Ascending aorta (tissue), 2 donors: Measurements from ENCODE around the gene RPRM. TPM values are rescaled to one million over a fixed set of nuclear protein-coding genes. Genes with fewer than 3 reads are reported as not detected.
"Not testable (repeated sequence)": the region's sequence is repeated elsewhere in the genome, so short reads cannot be mapped to it uniquely, and the experiment has no call there.

Experiments
- DNase-seq, 2 donors: peaks; one replicate each; pipeline ENCODE4 v3.0.0-alpha.2; 2019; ENCODE audit warnings: low spot score in 2 of 2
- H3K27ac ChIP-seq, 2 donors: fragments of 200-600 bp; sonication (generic); one replicate each; pipeline ENCODE4 v1.5.1; 2016 to 2017; ENCODE audit warnings: mild to moderate bottlenecking in 1 of 2
- H3K27me3 ChIP-seq: fragments of 200-600 bp; sonication (generic); one replicate; pipeline ENCODE4 v1.5.1; 2017
- H3K36me3 ChIP-seq, 2 donors: fragments of 200-600 bp; sonication (generic); one replicate each; pipeline ENCODE4 v1.5.1; 2016
- H3K4me1 ChIP-seq, 2 donors: fragments of 200-600 bp; sonication (generic); one replicate each; pipeline ENCODE4 v1.5.1; 2016 to 2017; ENCODE audit warnings: mild to moderate bottlenecking in 1 of 2
- H3K4me3 ChIP-seq, 2 donors: fragments of 200-600 bp; sonication (generic); one replicate each; pipeline ENCODE4 v1.5.1; 2016 to 2017; ENCODE audit warnings: mild to moderate bottlenecking in 1 of 2
- H3K9me3 ChIP-seq, 2 donors: fragments of 200-600 bp; sonication (generic); one replicate each; pipeline ENCODE4 v1.5.1; 2016
- intact Hi-C: fragments of 100-400 bp; cut with DNase I; formaldehyde crosslinking; loops from one replicate; pipeline ENCODE4 v1.15.1; 2023
- total RNA-seq: library from RNA; depleted of rRNA; stranded (reverse); fragments of >200 nt; gene quantifications from one replicate; pipeline ENCODE4 v1.1.0, GENCODE V29; 2016
- TF ChIP-seq, protein P1 (sequence below), 3 experiments: fragments of 200-600 bp in 2 of 3; fragments of 450-650 bp in 1 of 3; sonication (generic) in 2 of 3; IDR thresholded peaks; one replicate each; pipeline ENCODE4 v1.5.1; 2016 to 2019; ENCODE audit warnings: antibody characterized with exemption in 3 of 3, mild to moderate bottlenecking in 1 of 3, moderate library complexity in 1 of 3

Gene RPRM
- total RNA-seq, 1 donor from 2014 or later, result not detected

DNA sequence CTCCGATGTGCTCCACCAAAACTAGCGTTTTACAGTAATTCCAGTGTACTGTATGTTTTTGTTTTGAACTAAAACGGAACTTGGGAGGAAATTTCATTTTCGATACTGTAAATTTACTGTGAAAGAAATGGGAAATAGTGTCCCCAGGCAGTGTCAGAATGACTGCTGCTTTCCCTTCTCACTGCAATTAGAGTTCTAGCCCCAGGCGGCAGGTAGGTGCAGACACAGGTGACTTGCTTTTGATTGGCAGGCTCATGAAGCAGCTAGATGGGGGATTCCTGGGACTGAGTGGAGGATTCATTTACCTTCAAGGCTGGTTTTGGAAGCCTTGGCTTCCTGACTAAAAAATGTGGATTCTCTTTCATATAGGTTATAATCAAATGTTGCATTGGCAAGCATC is 27.0 kb downstream of the RPRM start:
- H3K4me3 ChIP-seq, result no peak overlapping the region
- no peaks in the 10 kb centered on the region for H3K4me1 ChIP-seq
- no peak overlapping the region for H3K27ac ChIP-seq
- intact Hi-C loops, result no loop called here
- TF ChIP-seq, protein P1, sequence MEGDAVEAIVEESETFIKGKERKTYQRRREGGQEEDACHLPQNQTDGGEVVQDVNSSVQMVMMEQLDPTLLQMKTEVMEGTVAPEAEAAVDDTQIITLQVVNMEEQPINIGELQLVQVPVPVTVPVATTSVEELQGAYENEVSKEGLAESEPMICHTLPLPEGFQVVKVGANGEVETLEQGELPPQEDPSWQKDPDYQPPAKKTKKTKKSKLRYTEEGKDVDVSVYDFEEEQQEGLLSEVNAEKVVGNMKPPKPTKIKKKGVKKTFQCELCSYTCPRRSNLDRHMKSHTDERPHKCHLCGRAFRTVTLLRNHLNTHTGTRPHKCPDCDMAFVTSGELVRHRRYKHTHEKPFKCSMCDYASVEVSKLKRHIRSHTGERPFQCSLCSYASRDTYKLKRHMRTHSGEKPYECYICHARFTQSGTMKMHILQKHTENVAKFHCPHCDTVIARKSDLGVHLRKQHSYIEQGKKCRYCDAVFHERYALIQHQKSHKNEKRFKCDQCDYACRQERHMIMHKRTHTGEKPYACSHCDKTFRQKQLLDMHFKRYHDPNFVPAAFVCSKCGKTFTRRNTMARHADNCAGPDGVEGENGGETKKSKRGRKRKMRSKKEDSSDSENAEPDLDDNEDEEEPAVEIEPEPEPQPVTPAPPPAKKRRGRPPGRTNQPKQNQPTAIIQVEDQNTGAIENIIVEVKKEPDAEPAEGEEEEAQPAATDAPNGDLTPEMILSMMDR (IDR thresholded peaks at IDR 0.05), result no peak
- no peak for DNase-seq
- no peaks in the 10 kb centered on the region for H3K27me3 ChIP-seq
- H3K36me3 ChIP-seq, result no peaks in the 10 kb centered on the region
- H3K9me3 ChIP-seq, result no peaks in the 10 kb centered on the region

DNA sequence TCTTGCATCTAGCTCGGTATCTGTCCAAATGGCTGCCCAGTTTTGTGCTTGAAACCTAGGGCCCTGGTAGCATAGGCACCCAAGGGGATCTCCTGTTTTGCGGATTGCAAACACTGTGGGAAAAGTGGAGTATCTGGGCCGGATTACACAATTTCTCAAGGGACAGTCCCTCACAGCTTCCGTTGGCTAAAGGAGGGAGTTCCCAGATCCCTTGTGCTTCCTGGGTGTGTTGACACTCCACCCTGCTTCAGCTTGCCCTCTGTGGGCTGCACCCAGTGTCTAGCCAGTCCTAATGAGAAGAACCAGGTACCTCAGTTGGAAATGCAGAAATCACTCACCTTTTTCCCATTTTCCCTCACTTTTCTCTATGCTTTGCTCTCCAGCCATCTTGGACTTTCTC is 35.5 kb downstream of the RPRM start:
- Histone ChIP-seq H3K36me3 (no peaks in the 10 kb centered on the region), H3K4me1 (no peaks in the 10 kb centered on the region), H3K9me3 (peaks cover 0 to 5% of the 10 kb centered on the region in 2 donors), H3K27ac (no peak overlapping the region), H3K27me3 (no peaks in the 10 kb centered on the region), H3K4me3 (no peak overlapping the region)
- intact Hi-C loops, result no loop called here
- DNase-seq, result no peak
- TF ChIP-seq, protein P1 (IDR thresholded peaks at IDR 0.05), result no peak

DNA sequence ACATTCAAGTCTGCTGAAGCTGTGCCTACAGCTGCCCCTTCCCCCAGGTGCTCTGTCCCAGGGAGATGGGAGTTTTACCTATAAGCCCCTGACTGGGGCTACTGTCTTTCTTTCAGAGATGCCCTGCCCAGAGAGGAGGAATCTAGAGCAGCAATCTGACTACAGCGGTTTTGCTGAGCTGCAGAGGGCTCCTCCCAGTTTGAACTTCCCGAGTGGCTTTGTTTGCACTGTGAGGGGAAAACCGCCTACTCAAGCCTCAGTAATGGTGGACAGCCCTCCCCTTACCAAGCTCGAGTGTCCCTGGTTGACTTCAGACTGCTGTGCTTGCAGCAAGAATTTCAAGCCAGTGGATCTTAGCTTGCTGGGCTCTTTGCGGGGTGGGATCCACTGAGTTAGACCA is 35.9 kb downstream of the RPRM start:
- H3K27ac ChIP-seq, intact Hi-C loops, H3K9me3 ChIP-seq, H3K27me3 ChIP-seq, H3K36me3 ChIP-seq, DNase-seq, H3K4me3 ChIP-seq, H3K4me1 ChIP-seq: not testable (repeated sequence)

DNA sequence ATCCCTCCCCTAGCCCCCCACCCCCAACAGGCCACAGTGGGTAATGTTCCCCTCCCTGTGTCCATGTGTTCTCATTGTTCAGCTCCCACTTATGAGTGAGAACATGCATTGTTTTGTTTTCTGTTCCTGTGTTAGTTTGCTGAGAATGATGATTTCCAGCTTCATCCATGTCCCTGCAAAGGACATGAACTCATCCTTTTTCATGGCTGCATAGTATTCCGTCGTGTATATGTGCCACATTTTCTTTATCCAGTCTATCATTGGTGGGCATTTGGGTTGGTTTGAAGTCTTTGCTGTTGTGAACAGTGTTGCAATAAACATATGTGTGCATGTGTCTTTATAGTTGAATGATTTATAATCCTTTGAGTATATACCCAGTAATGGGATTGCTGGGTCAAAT is 38.5 kb downstream of the RPRM start:
- H3K4me1 ChIP-seq, H3K9me3 ChIP-seq, H3K27ac ChIP-seq, intact Hi-C loops, H3K27me3 ChIP-seq, DNase-seq, H3K36me3 ChIP-seq, H3K4me3 ChIP-seq: not testable (repeated sequence)

DNA sequence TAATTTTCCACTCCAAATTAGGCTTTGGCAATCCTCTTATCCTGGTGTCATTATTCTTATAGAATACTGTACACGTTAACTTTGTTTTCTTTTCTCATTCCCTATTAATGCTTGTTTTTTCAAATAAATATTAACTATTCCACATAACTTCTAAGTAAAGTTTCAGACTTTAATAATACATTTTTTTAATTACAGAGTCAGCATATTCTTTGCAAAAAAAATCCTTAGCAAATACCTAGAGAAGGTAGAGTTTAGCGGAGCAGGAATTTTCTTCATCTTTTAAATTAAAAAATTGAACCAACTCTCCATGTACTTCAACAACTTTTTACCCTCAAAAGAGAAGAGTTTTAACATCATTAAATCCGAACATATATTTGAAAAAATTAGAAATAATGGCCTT is 45.2 kb downstream of the RPRM start:
- Histone ChIP-seq H3K4me3 (no peak overlapping the region), H3K27me3 (no peaks in the 10 kb centered on the region), H3K4me1 (no peaks in the 10 kb centered on the region), H3K9me3 (no peaks in the 10 kb centered on the region), H3K36me3 (no peaks in the 10 kb centered on the region), H3K27ac (no peak overlapping the region)
- TF ChIP-seq, protein P1 (IDR thresholded peaks at IDR 0.05), result no peak
- no peak for DNase-seq
- intact Hi-C loops, result no loop called here

DNA sequence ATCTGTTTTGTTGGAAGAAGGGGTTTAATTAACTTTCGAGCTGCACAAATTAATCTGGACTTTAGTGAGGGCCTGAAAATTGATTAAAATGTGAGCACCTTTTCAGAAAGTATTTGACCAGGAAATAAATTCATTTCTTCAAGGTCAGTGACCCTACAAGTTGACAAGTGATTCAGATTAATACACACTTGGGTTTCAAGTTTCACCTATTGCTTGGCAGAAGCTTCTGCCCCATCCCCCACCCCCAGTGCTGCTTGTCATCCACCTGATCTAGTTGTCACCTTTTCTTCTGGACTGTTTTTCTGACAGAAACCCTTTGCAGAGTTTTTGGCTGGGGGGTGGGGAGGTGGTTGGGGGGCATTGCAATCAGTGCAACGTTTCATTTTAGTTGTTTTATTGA is 46.2 kb downstream of the RPRM start:
- Histone ChIP-seq H3K9me3 (no peaks in the 10 kb centered on the region), H3K27me3 (no peaks in the 10 kb centered on the region), H3K4me3 (no peak overlapping the region), H3K4me1 (no peaks in the 10 kb centered on the region), H3K27ac (no peak overlapping the region), H3K36me3 (no peaks in the 10 kb centered on the region)
- TF ChIP-seq, protein P1 (IDR thresholded peaks at IDR 0.05), result no peak
- intact Hi-C loops, result no loop called here
- DNase-seq, result no peak

DNA sequence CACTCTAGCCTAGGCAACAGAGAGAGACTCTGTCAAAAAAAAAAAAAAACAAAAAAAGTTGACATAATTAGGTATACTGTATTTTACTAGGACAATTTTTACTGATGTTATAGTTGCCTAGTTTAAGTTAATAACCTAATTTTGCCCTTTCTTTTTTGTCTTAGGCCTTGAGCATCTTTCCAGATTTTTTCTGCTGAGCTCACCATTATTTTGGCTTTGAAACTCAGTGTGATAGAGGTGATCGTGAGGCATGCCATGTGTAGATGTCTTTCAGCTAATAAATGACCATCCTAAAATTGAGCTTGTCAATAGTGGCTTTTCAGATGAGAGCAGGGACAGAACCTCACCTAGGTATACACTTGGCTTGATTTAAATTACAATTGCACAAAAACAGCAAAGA is 47.4 kb downstream of the RPRM start:
- Histone ChIP-seq H3K36me3 (no peaks in the 10 kb centered on the region), H3K27me3 (no peaks in the 10 kb centered on the region), H3K4me3 (no peak overlapping the region), H3K4me1 (no peaks in the 10 kb centered on the region), H3K27ac (no peak overlapping the region), H3K9me3 (no peaks in the 10 kb centered on the region)
- TF ChIP-seq, protein P1 (IDR thresholded peaks at IDR 0.05), result no peak
- intact Hi-C loops, result no loop called here
- no peak for DNase-seq
